ENCODE measurements around the gene SLC35E1. TPM values are rescaled to one million over a fixed set of nuclear protein-coding genes. Genes with fewer than 3 reads are reported as not detected.

SLC35E1 gene
- total RNA-seq, 1 donor from 2014 or later: 26.8 TPM

GRCh38 chr19:16593181-16593580 is 21.0 kb upstream of the SLC35E1 start:
- TF ChIP-seq CTCF (IDR thresholded peaks at IDR 0.05; ENCODE audit: borderline replicate concordance): no peak
- Histone ChIP-seq H3K9me3 (replicated peaks) (no peaks in the 10 kb centered on the region), H3K27me3 (ENCODE audit: low read depth) (no peaks in the 10 kb centered on the region), H3K36me3 (no peaks in the 10 kb centered on the region), H3K4me1 (peaks cover 95% of the 10 kb centered on the region), H3K27ac (replicated peaks) (no peak overlapping the region), H3K4me3 (no peak overlapping the region)
- intact Hi-C loops (cut with micrococcal nuclease): no loop called here
- no peak for DNase-seq

GRCh38 chr19:16591803-16592556 is 19.8 kb upstream of the SLC35E1 start:
- TF ChIP-seq CTCF (IDR thresholded peaks at IDR 0.05; ENCODE audit: borderline replicate concordance): no peak
- no peaks in the 10 kb centered on the region for H3K36me3 ChIP-seq
- H3K9me3 ChIP-seq (replicated peaks): no peaks in the 10 kb centered on the region
- H3K4me1 ChIP-seq: peaks cover 97% of the 10 kb centered on the region
- H3K27ac ChIP-seq (replicated peaks): no peak overlapping the region
- H3K27me3 ChIP-seq (ENCODE audit: low read depth): no peaks in the 10 kb centered on the region
- no peak for DNase-seq
- H3K4me3 ChIP-seq: no peak overlapping the region
- intact Hi-C loops (cut with micrococcal nuclease): no loop called here

GRCh38 chr19:16590876-16591802 is 18.9 kb upstream of the SLC35E1 start:
- H3K4me1 ChIP-seq: peaks cover 97% of the 10 kb centered on the region
- no peak for DNase-seq
- H3K27me3 ChIP-seq (ENCODE audit: low read depth): no peaks in the 10 kb centered on the region
- intact Hi-C loops (cut with micrococcal nuclease): no loop called here
- H3K27ac ChIP-seq (replicated peaks): no peak overlapping the region
- H3K4me3 ChIP-seq: no peak overlapping the region
- H3K9me3 ChIP-seq (replicated peaks): no peaks in the 10 kb centered on the region
- no peak for TF ChIP-seq CTCF (IDR thresholded peaks at IDR 0.05; ENCODE audit: borderline replicate concordance)
- H3K36me3 ChIP-seq: no peaks in the 10 kb centered on the region

- peaks cover 99% of the 10 kb centered on the region for H3K4me1 ChIP-seq
- H3K9me3 ChIP-seq (replicated peaks): no peaks in the 10 kb centered on the region
- no peak overlapping the region for H3K4me3 ChIP-seq
- H3K27me3 ChIP-seq (ENCODE audit: low read depth): no peaks in the 10 kb centered on the region
- TF ChIP-seq CTCF (IDR thresholded peaks at IDR 0.05; ENCODE audit: borderline replicate concordance): no peak
- intact Hi-C loops (cut with micrococcal nuclease): no loop called here
- no peaks in the 10 kb centered on the region for H3K36me3 ChIP-seq
- DNase-seq: no peak
- H3K27ac ChIP-seq (replicated peaks): no peak overlapping the region
Measured at GRCh38 chr19:16589917-16590316, 17.7 kb upstream of the SLC35E1 start.

- intact Hi-C loops (cut with micrococcal nuclease): no loop called here
- Histone ChIP-seq H3K27ac (replicated peaks) (peak overlapping the region; percentile 77), H3K4me1 (peaks cover 99% of the 10 kb centered on the region), H3K9me3 (replicated peaks) (no peaks in the 10 kb centered on the region), H3K27me3 (ENCODE audit: low read depth) (no peaks in the 10 kb centered on the region), H3K36me3 (no peaks in the 10 kb centered on the region), H3K4me3 (peak overlapping the region; percentile 48)
- no peak for TF ChIP-seq CTCF (IDR thresholded peaks at IDR 0.05; ENCODE audit: borderline replicate concordance)
- no peak for DNase-seq
Measured at GRCh38 chr19:16588824-16589577, 16.8 kb upstream of the SLC35E1 start.

All from left ventricle myocardium inferior (tissue), 1 donor.